Measurements from ENCODE around the gene SYNJ1.
"Not testable (repeated sequence)": the region's sequence is repeated elsewhere in the genome, so short reads cannot be mapped to it uniquely, and the experiment has no call there.

SYNJ1 gene, protein sequence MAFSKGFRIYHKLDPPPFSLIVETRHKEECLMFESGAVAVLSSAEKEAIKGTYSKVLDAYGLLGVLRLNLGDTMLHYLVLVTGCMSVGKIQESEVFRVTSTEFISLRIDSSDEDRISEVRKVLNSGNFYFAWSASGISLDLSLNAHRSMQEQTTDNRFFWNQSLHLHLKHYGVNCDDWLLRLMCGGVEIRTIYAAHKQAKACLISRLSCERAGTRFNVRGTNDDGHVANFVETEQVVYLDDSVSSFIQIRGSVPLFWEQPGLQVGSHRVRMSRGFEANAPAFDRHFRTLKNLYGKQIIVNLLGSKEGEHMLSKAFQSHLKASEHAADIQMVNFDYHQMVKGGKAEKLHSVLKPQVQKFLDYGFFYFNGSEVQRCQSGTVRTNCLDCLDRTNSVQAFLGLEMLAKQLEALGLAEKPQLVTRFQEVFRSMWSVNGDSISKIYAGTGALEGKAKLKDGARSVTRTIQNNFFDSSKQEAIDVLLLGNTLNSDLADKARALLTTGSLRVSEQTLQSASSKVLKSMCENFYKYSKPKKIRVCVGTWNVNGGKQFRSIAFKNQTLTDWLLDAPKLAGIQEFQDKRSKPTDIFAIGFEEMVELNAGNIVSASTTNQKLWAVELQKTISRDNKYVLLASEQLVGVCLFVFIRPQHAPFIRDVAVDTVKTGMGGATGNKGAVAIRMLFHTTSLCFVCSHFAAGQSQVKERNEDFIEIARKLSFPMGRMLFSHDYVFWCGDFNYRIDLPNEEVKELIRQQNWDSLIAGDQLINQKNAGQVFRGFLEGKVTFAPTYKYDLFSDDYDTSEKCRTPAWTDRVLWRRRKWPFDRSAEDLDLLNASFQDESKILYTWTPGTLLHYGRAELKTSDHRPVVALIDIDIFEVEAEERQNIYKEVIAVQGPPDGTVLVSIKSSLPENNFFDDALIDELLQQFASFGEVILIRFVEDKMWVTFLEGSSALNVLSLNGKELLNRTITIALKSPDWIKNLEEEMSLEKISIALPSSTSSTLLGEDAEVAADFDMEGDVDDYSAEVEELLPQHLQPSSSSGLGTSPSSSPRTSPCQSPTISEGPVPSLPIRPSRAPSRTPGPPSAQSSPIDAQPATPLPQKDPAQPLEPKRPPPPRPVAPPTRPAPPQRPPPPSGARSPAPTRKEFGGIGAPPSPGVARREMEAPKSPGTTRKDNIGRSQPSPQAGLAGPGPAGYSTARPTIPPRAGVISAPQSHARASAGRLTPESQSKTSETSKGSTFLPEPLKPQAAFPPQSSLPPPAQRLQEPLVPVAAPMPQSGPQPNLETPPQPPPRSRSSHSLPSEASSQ (N-terminal part only)
- 19.1 to 24.1 reads per million in 2 donors for total RNA-seq

DNA sequence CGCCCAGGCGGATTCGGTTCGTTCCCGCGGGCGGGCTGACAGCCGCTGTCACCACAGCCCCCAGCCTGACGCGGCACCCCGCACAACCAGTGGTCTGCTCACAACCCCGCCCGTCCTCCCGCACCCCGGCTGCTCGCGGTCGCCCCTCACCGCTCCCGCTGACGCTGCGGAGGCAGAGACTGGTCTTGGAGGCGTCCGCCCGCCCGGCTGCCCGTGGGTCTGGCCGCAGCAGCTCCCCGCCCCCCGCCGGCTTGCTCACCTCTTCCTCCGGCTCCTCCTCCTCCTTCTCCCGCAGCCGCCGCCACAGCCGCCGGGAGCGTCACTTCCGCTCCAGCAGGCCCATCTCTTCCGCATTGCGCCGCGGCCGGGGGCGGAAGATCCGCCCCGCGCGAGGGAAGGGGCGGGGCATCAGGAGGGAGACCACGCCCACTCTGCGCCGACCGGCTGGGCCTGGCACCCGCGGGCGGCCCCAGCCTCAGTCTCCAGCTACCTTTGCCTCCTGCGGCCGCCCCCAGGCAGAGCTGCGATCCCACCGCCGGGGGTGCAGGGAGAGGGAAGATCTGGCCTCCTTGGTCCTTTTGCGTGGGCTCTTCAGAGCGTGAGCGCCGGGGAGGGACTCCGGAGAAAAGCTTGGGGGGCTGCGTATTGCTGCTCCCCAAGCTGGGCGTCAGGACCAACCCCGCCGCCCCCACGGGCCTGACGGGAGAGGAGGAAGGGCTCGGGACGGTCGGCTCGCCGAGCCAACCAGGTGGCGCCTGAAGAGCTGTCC, at the start of gene SYNJ1:
Gene SYNJ1, minus strand, starts transcription at position 327 of the 769 bp plus-strand sequence. CDS start 1,118 bp downstream, outside the sequence.
- peak; percentile 91 for DNase-seq

DNA sequence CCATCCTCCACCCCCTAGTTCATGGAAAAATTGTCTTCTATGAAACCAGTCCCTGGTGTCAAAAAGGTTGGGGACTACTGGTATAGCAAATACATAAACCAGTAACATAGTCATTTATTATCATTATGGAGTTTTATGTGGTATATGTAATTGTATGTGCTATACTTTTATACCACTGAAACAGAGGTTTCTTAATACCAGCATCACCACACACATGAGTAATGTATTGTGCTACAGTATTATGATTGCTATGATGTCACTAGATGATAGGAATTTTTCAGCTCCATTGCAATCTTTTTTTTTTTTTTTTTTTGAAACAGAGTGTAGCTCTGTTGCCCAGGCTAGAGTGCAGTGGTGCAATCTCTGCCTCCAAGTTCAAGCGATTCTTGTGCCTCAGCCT, 49.5 kb upstream of the SYNJ1 start:
- no peak for DNase-seq

DNA sequence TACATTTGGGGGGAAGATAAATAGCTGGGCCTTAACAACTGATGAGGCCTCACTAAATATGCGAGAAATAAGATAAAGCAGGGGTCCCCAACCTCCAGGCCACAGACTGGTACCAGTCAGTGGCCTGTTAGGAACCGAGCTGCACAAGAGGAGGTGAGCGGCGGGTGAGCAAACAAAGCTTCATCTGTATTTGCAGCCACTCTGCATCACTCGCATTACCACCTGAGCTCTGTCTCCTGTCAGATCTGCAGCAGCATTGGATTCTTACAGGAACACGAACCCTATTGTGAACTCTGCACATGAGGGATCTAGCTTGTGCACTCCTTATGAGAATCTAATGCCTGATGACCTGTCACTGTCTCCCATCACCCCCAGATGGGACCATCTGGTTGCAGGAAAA, 48.9 kb upstream of the SYNJ1 start:
- no peak for DNase-seq

DNA sequence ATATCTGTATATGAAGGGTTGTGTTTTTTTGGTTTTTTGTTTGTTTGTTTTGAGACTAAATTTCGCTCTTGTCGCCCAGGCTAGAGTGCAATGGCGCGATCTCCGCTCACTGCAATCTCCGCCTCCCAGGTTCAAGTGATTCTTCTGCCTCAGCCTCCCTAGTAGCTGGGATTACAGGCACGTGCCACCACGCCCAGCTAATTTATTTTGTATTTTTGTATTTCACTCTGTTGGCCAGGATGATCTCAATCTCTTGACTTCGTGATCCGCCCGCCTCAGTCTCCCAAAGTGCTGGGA, 45.2 kb upstream of the SYNJ1 start:
- DNase-seq = not testable (repeated sequence)

DNA sequence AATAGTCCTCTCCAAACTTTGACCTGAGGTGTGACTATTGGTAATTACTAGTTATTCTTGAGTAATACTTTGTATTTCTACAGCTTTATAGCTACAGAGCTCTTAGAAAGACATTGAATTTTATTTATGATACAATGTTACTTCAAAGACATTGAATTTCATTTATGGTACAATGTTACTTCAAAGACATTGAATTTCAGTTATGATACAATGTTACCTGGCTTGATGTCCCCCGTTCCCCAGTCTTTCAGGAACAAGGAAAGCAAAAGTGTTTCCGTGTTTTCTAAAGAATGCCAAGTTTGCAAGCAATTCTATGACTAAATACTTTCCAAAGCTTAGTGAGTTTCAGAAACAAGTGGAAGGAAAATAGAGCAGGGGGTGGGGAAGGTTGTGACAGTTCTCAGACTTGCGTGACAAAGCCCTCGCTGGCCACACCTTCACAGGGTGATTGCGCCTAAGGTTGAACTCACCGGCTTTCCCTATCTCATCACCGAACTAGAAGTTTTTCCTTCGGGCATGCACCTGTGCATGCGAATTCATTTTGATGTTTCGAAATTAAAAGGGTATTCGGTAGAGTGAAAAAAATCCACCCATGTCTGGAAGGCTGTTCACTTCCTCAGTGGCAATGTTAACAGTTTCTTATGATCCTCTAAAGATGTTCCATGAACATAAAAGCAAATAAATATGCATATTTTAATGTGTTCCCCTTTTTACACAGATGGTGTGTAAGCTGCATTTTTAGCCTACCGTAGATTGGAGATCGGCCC, 44.7 kb upstream of the SYNJ1 start:
- DNase-seq = peak; percentile 14

DNA sequence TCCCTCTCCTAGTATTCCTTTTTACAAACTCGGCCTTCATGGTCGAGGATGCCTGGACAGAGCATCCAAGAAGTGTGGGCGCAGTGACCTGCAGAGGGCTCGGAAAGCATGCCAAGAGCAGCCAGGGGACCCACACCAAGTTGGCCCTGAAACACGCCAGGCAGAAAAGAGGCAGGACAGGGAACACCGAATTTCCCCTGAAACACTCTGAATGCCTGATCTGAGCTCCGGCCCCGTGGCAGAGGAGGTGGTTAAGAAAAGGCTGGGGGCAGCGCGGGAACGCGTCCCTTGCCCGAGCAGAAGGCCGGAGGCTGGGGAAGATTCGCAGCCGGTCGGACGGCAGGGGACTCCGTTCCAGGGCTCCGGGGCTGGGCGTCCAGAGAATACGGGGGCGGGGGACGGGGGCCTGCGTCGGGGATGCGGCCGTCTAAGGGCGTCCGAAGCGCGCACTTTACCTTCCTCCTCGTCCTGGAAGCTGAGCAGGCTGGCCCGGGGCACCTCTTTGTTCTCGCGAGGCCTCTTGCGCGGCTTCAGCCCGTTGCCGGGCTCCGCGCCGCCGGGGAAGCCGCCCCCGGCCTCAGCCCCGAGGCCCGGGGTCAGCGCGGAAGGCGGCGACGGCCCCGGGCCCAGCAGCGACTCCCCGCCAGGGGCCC, 43.2 kb upstream of the SYNJ1 start:
- DNase-seq = peak; percentile 40

DNA sequence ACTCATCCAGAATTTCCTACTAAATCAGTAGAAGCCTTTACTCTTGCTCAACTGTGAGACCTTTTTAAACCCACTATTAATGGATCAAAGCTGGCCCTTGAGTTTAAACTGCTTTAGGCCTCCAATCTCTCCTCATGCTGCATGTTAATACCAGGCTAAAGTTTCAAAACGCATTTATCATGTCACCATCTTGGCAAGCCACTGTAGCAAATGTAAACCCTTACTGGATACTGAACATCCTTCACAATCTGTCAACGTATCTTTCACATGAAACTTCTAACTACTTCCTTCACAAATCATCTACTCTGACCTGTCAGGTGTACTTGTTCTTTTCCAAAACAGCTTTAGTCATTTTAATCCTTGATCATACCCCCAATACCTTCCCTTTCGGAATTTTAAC, 40.7 kb upstream of the SYNJ1 start:
- DNase-seq = no peak

DNA sequence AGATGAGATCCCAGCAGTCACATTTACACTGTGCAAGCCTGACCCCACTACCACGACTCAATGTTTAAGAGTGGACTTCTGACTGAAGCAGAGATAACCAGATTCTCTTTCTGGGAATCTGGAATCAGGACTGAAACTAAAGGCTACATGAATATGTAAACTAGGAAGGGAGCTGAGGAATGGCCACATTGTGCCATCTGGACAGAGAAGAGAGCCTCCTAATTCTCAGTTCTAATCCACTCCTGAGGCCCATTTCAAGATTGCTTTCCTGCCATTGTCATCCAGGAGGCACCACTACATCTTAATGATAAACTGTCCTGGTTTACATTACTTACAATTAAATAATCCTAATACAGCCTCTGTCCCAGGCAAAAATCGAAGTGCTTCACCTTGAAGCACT, 37.2 kb upstream of the SYNJ1 start:
- DNase-seq = no peak

DNA sequence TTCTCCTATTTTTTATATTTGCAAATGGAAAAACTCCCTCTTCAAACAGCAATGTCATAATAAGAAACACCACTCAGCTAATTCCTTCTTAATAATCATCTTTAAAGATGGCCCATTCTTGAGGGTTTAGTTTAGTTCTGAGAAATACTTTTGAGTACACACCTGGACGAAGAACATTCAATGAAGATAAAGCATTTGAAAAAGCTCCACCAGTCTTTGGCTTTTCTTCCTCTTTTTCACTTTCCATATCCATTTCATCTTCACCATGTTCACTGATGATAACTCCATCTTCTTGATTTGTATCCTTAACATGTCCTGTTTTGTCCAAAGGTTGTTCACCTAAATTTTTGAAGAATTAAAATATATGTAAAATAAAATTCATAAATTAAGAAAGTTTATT, 36.4 kb upstream of the SYNJ1 start:
- no peak for DNase-seq

DNA sequence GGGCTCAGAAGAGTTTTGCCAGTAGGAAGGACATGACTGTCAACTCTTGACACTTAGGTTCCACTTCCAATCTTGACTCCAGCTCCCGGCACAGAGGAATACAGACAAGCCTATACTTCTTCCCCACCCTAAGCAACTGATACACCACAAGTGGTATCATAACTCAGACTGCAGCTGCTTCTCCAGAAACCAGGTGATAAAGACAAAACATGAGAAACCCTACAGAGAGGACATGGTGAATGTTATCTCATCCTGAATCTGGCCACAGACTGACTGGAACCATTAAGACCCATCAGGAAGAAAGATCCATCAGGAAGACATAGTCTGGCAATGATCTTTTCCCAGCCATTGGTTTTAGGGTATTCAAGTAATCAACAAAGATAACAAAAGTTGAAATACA, 30.0 kb upstream of the SYNJ1 start:
- DNase-seq = no peak

DNA sequence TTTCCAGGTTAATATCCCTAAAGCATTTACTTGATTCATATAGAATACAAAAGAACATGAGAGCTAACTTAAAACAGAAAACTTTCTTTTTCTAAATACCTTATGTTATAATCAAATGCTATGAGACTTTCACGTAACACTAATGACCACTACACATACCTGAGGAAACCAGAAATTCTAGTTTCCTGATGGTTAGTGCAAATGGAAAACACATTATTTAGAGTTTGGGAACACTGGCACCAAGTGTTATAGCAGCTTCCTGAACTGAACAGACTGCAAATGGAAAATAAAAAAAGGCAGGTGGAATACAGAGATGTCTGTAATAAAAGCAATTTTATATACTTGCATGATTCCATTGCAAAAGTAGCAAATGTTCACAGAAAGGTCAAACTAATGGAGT, 28.3 kb upstream of the SYNJ1 start:
- no peak for DNase-seq

DNA sequence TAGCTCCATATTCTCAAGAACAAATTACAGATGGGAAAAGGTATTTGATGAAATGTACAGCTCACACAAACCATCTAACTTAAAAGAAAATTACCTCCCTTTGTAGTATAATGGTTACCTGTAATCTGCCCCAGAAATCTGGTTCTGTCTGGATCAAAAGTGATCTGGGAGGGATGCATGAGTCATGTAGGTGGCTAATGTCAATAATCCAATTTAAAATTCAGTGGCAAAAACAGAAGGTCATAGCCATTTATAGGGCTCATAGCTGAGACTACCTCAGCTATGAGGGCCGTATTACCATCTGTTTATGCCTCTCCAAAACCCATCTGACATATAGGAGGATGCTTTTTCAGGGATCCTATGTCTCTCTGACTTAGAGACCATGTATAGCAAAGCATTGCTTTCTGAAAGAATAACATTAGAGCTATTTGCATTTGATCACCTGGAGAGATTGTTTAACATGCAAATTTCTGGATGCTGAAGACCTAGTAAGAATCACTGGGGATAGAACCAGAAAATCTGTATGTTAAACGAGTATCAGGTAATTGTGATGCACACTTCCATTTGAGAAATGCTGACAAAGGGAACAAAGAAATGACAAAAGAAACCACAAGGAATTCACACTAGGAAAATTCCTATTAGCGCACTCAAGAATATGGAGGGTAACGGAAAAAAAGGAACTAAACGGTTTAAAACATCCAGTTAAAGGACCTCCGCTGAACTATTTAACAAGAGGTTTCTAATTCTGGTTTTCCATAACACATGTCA, 26.2 kb upstream of the SYNJ1 start:
- DNase-seq = no peak

DNA sequence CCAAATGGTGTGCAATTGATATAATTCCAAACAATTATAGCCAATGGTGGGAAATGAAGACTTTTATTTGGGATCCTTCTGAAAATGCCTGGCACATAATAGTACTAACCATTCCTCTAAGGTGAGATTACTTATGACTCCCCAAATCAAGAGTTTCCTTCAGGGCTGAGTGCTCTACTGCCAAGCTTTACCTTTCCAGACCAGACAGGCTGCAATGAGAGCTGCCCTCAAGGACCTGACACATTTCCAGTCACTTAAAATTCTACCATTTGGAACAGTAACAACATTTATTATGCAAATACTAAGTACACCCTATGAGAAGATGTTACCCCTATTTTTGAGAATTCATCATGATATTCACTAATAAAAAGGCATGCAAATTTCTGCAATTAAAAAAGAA, 22.6 kb upstream of the SYNJ1 start:
- no peak for DNase-seq

DNA sequence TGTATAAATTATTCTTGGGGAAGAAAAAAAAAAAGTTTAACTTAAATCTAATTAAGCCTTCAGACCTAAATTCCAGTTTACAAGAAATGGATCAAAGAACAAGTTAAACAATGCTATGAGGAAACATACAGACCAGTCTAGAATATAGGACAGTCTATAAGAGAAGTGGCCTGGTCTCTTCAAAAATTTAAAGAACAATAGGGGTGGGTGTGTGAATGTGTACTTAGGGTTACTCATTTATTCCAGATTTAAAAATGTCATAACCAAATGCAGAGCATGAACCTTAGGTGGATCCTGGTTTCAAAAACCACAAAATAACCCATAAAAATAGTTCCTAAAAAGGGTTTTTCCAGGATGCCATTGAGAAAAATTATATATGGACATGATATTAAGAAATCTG, 21.8 kb upstream of the SYNJ1 start:
- DNase-seq = no peak

DNA sequence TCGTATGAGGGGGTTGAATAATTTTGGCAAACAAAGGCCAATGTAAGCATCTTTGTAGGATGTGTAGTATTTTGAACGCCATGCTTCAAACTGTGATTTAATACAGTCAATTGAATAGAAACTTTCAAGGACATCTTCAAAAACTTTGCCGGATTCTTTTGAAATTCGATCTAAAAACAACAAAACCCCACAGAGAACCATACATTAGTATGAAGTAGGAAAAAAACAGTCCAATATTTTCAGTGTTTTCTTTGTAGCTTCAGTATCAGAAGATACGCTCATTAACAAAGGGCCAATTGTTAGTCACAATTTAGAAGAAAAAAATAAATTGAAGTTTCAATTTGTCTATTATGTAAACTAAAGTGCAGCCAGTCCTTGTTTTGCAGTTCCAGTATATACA, 20.7 kb upstream of the SYNJ1 start:
- no peak for DNase-seq

DNA sequence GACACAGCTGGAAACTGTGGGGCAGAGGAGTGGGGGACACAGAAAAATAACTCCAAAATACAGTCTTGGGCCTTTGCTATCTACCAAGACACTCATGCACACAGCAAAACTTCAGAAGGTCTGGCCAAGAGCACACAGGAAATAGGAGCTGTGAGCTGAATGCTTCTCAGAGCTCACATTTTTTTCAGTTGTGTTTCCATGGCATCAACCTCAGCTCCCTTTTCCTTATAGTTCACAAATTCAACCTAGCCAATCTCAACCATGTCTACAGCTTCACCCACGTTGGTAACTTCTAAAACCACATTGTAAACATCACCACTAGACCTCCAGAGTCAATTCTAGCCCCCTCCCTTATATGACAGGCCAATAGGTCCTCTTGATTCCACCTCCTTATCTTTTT, 19.6 kb upstream of the SYNJ1 start:
- no peak for DNase-seq

DNA sequence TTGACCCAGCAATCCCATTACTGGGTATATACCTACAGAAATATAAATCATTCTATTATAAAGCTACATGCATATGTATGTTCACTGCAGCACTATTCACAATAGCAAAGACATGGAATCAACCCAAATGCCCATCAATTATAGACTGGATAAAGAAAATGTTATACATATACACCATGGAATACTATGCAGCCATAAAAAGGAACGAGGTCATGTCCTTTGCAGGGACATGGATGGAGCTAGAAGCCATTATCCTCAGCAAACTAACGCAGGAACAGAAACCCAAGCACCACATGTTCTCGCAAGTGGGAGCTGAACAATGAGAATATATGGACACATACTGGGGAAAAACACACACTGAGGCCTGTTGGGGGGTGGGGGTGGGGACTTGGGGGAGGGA, 18.9 kb upstream of the SYNJ1 start:
- DNase-seq = not testable (repeated sequence)

DNA sequence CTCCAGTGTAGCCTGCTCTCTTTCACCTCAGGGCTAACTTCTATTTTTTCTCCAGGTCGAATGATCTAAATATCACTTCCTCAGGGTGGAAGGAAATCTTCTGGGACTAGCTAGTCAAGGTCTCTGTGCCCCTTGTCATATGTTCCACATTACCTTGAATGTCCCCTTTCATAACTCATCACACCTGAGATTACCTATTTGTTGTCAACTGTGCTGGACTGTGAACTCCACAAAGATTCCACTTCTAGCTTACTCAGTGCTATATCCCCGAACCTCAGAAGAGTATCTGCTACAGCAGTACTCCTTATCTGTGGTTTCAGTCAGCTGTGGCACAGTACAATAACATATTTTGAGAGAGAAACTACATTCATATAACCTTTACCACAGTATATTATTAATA, 14.6 kb upstream of the SYNJ1 start:
- DNase-seq = no peak

DNA sequence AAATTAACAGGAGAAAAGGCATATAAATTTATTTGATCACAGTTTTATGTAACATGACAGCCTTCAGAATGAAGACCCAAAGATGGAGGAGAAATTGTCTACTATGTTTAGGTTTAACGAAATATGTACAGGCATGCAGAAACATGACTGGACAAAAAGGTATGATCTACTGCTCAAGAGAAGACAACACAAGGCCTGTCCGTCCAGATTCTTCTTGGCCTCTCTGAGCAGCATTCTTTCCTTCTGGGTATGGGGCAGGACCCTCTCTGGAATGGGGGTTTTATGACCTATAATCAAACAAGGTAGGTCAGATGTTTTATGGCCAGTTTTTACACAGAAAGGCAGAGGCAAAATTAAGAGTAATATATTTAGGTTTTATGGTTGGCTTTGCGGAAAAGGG, 13.5 kb upstream of the SYNJ1 start:
- DNase-seq = no peak

DNA sequence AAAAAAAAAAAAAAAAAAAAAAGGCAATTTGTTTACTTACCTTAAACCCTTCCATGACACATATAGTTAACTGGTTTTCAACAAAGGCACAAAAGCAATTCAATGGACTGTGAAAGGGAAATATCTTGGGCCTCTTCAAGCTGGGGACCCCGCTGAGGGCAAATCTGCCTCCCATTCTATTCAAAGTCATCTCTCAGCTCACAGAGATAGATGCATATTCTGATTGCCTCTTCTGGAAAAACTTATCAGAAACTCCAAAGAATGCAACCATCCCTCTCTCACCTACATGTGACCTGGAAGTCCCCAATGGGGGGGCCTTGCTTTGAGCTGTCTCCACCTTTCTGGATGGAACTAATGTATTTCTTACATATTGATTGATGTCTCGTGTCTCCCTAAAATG, 12.1 kb upstream of the SYNJ1 start:
- DNase-seq = no peak

All from T-helper 9 cell (primary cell).